ENCODE data around the gene FLNB.

Gene FLNB

GRCh38 chr3:58078610-58079009 lies 70.4 kb downstream of the FLNB start:
- in situ Hi-C loops (cut with HindIII; ENCODE audit: low pct_ligation_motif_present, low sequenced_read_pairs) = no loop called here
- no peaks in the 10 kb centered on the region for H3K27me3 ChIP-seq (replicated peaks)
- no peak for DNase-seq
- peaks cover 59% of the 10 kb centered on the region for H3K36me3 ChIP-seq (replicated peaks)
- H3K4me3 ChIP-seq (ENCODE audit: low read depth, low read length) = no peak overlapping the region
- no peak for TF ChIP-seq CTCF (IDR thresholded peaks at IDR 0.05; ENCODE audit: low read depth, low read length, missing control alignments)
- no peak overlapping the region for H3K27ac ChIP-seq

DNA sequence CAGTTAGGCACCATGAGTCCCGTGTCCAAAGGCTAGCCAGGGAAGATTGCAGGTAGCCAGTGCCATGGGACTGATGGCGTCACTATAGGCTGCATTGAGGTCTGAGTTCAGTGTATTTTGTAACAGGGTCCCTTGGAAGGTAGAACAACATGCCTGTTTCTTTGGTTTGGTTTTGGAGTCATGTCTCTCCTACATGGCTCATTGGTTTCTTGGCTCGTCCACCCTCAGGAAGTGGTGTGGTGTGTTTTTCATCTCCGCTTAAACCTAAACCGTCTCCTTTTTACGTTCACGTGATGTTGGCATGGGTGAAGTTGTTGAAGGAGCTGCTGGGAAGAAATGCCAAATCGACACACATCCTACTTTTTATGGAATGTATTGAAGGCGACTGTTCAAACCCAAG lies 71.6 kb downstream of the FLNB start:
- in situ Hi-C loops (cut with HindIII; ENCODE audit: low pct_ligation_motif_present, low sequenced_read_pairs) = no loop called here
- no peak for TF ChIP-seq CTCF (IDR thresholded peaks at IDR 0.05; ENCODE audit: low read depth, low read length, missing control alignments)
- Histone ChIP-seq H3K4me3 (ENCODE audit: low read depth, low read length) (no peak overlapping the region), H3K27ac (no peak overlapping the region), H3K27me3 (replicated peaks) (no peaks in the 10 kb centered on the region), H3K36me3 (replicated peaks) (peaks cover 58% of the 10 kb centered on the region)
- no peak for DNase-seq

GRCh38 chr3:58082047-58082446 lies 73.8 kb downstream of the FLNB start:
- peak; percentile 72 for DNase-seq
- TF ChIP-seq CTCF (IDR thresholded peaks at IDR 0.05; ENCODE audit: low read depth, low read length, missing control alignments) = no peak
- Histone ChIP-seq H3K27me3 (replicated peaks) (no peaks in the 10 kb centered on the region), H3K27ac (peak overlapping the region; percentile 57), H3K36me3 (replicated peaks) (peaks cover 54% of the 10 kb centered on the region), H3K4me3 (ENCODE audit: low read depth, low read length) (no peak overlapping the region)
- in situ Hi-C loops (cut with HindIII; ENCODE audit: low pct_ligation_motif_present, low sequenced_read_pairs) = no loop called here

DNA sequence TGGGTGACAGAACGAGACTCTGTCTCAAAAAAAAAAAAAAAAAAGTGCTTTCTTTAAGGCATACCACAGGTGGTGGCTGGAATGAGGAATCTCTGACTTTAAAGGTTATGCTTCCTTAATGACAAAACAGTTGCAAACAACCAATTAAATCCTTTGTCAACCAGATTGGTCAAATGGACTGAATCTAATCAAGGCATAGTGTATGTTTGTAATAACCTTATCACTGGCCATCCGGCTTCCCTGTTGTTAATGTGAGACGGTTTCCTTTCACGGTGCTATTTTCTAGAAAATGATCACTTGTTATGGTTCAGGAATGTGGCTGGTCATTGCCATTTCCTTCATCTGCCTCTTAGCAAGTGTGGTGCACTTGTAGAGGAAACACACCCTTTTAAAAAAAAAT lies 75.9 kb downstream of the FLNB start:
- Histone ChIP-seq H3K36me3 (replicated peaks) (peaks cover 47% of the 10 kb centered on the region), H3K27me3 (replicated peaks) (no peaks in the 10 kb centered on the region), H3K4me3 (ENCODE audit: low read depth, low read length) (no peak overlapping the region), H3K27ac (no peak overlapping the region)
- in situ Hi-C loops (cut with HindIII; ENCODE audit: low pct_ligation_motif_present, low sequenced_read_pairs) = no loop called here
- DNase-seq = no peak
- no peak for TF ChIP-seq CTCF (IDR thresholded peaks at IDR 0.05; ENCODE audit: low read depth, low read length, missing control alignments)

GRCh38 chr3:58084788-58085543 lies 76.7 kb downstream of the FLNB start:
- in situ Hi-C loops (cut with HindIII; ENCODE audit: low pct_ligation_motif_present, low sequenced_read_pairs) = no loop called here
- no peak for TF ChIP-seq CTCF (IDR thresholded peaks at IDR 0.05; ENCODE audit: low read depth, low read length, missing control alignments)
- Histone ChIP-seq H3K36me3 (replicated peaks) (peaks cover 39% of the 10 kb centered on the region), H3K27ac (no peak overlapping the region), H3K27me3 (replicated peaks) (no peaks in the 10 kb centered on the region), H3K4me3 (ENCODE audit: low read depth, low read length) (no peak overlapping the region)
- no peak for DNase-seq

- no peak overlapping the region for H3K4me3 ChIP-seq (ENCODE audit: low read depth, low read length)
- no peaks in the 10 kb centered on the region for H3K27me3 ChIP-seq (replicated peaks)
- H3K36me3 ChIP-seq (replicated peaks) = peaks cover 35% of the 10 kb centered on the region
- in situ Hi-C loops (cut with HindIII; ENCODE audit: low pct_ligation_motif_present, low sequenced_read_pairs) = no loop called here
- DNase-seq = no peak
- TF ChIP-seq CTCF (IDR thresholded peaks at IDR 0.05; ENCODE audit: low read depth, low read length, missing control alignments) = no peak
- no peak overlapping the region for H3K27ac ChIP-seq
Measured at GRCh38 chr3:58085616-58086015, 77.4 kb downstream of the FLNB start.
